Measurements from ENCODE around the gene DISC1.

The DISC1 gene

GRCh38 chr1:232029315-232029714 is 402.7 kb downstream of the DISC1 start:
- no peak for DNase-seq

- DNase-seq = no peak
Observed at GRCh38 chr1:232031156-232031555, 404.6 kb downstream of the DISC1 start.

- no peak for DNase-seq
Observed at GRCh38 chr1:232033285-232033684, 406.7 kb downstream of the DISC1 start.

GRCh38 chr1:232034556-232034955 is 408.0 kb downstream of the DISC1 start:
- DNase-seq = no peak

GRCh38 chr1:232036181-232036933 is 409.8 kb downstream of the DISC1 start:
- DNase-seq = no peak

GRCh38 chr1:232037774-232038388 is 411.3 kb downstream of the DISC1 start:
- no peak for DNase-seq

GRCh38 chr1:232038706-232039677 is 412.4 kb downstream of the DISC1 start:
- no peak for DNase-seq

- no peak for DNase-seq
Observed at GRCh38 chr1:232040260-232040659, 413.7 kb downstream of the DISC1 start.

GRCh38 chr1:232044728-232045127 is 418.1 kb downstream of the DISC1 start:
- no peak for DNase-seq

GRCh38 chr1:232045139-232045994 is 418.8 kb downstream of the DISC1 start:
- DNase-seq = no peak

- DNase-seq = no peak
Observed at GRCh38 chr1:232046451-232047306, 420.1 kb downstream of the DISC1 start.

- no peak for DNase-seq
Observed at GRCh38 chr1:232047473-232047872, 420.9 kb downstream of the DISC1 start.

- no peak for DNase-seq
Observed at GRCh38 chr1:232048481-232048880, 421.9 kb downstream of the DISC1 start.

- no peak for DNase-seq
Observed at GRCh38 chr1:232049335-232049734, 422.7 kb downstream of the DISC1 start.

GRCh38 chr1:232057217-232057895 is 430.8 kb downstream of the DISC1 start:
- no peak for DNase-seq

GRCh38 chr1:232057896-232058274 is 431.3 kb downstream of the DISC1 start:
- DNase-seq = no peak

- DNase-seq = no peak
Observed at GRCh38 chr1:232059726-232060374, 433.3 kb downstream of the DISC1 start.

- no peak for DNase-seq
Observed at GRCh38 chr1:232062967-232063366, 436.4 kb downstream of the DISC1 start.

GRCh38 chr1:232066521-232066920 is 439.9 kb downstream of the DISC1 start:
- DNase-seq = no peak

GRCh38 chr1:232074265-232074664 is 447.7 kb downstream of the DISC1 start:
- no peak for DNase-seq

Measured in amniotic stem cell (primary cell).